ENCODE results near the gene KLHL12. TPM values are rescaled to one million over a fixed set of nuclear protein-coding genes. Genes with fewer than 3 reads are reported as not detected.
A peak's percentile ranks its signal among the peaks of the same experiment; 100 is the strongest.

KLHL12 gene
- total and polyA plus RNA-seq, 10 of the 15 experiments (the other 5 are each of a cell fraction or from before 2014, with no cell fraction given), result 16.0 to 53.8 (median 30.3) TPM

DNA sequence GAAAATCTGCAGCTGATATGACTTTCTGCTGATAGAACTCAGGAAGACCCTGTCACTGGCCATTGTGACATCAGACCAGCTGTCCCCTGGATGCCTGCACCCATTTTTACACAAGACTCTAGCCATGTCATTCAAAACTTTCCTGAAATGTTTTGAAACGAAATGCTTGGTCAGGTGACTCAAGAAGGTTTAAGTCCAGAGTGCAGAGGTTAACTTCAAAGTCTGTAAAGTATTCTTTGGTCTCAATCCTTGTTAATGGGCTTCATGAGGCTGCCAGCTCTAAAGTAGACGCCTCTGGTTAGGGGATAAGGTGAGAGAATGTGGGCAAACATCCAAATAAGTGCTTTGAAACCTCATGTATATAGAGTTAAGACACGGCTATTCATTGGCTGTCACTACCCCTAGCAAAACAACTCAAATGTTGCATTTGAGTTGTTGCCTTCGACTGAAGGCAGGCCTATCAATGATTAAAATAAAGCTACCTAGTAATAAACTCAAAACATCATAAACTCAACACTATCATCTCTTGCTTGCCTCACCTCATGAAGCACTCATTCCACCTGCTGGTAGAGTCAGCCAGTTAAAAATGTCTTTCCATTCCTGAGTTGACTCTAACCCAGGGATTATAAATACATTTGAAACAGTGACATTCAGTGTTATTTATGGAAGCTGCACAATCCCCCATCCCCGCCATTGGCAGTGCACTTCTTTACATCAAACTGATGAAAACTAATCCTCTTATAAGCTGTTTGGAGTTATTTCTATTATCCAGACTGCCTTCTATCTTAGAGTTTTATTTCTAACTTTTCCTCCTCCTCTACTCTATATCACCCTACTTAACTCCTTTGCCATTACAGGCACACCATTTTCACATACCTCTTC lies 64.1 kb downstream of the KLHL12 start:
- ChIA-PET POLR2A (no interaction called here), RAD21 (ENCODE audit: unreplicated experiment) (no interaction called here)
- FAIRE-seq, result peak; percentile 27

DNA sequence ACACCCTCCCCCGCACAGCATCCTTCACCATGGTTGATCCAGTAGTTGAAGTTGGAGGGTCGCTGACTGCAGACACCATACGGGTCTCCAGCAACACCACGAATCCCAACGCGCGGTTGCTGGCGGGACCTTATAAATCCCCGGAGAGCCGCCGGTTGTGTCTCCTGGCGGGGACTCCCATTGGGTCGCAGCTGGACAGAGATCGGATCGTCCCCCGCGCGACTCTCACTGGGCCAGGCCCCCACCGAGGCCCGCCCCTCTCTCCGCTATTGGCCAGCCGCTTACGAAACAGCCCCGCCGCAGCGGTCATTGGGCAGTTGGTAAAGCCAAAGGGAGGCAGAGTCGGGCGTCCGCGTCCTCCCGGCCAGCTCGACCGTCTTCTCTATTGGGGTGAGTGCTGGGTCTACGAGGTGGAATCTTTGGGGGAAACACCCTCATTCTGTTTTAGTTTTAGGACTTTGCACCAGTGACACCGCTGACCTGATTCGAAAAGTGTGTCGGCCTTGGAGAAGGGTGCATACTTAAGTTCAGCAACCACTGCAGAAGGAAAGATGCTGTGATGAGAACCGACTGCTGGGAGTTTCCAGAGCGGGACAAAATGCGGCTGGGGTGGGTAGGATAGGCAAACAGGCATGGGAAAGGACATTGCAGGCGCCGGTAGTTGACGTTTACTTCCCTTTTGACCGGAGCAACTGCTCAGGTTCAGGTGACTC lies 65.5 kb downstream of the KLHL12 start:
- CTCF ChIA-PET, result interaction anchor here (1.9 kb wide), 1 partner anchor 9 kb away, joined by 10 read pairs; no protein-coding TSS in a partner anchor
- peak overlapping the region; percentile 77 for H2AFZ ChIP-seq (ENCODE audit: control insufficient read depth, low read depth, low read length)
- SMC1A ChIA-PET (ENCODE audit: uncharacterized antibody, unreplicated experiment), result interaction anchor here (2.4 kb wide), 1 partner anchor 8 kb away, joined by 8 read pairs; no protein-coding TSS in a partner anchor
- BruUV-seq (replicated peaks), result no TSS peak
- H3K27me3 ChIP-seq (replicated peaks in 1 of 2; ENCODE audit: control insufficient read depth in 2 of 2, insufficient read depth in 2 of 2, low read length in 1 of 2), result peaks cover 5 to 7% of the 10 kb centered on the region in 2 experiments; a peak in 3 of 4 replicates
- H3K4me1 ChIP-seq (ENCODE audit: control insufficient read depth, insufficient read depth, low read length), result no peaks in the 10 kb centered on the region
- peak; percentile 81 for FAIRE-seq
- ATAC-seq, result peak; percentile 98
- POLR2A ChIA-PET, result no interaction called here
- H3K36me3 ChIP-seq (ENCODE audit: control insufficient read depth in 2 of 2, insufficient read depth in 2 of 2, low read length in 1 of 2), result no peaks in the 10 kb centered on the region
- H3K9ac ChIP-seq (ENCODE audit: control insufficient read depth, insufficient read depth, low read length), result no peak overlapping the region
- intact Hi-C loops (cut with micrococcal nuclease; ENCODE audit: unreplicated experiment) (no loop called here), in situ Hi-C loops (cut with MboI) (no loop called here)
- H3K4me3 ChIP-seq, result peak overlapping the region; percentile 77
- no peaks in the 10 kb centered on the region for H3K79me2 ChIP-seq (ENCODE audit: control insufficient read depth, insufficient read depth, low read length)
- RAD21 ChIA-PET (ENCODE audit: unreplicated experiment), result no interaction called here
- H3K4me2 ChIP-seq (ENCODE audit: control insufficient read depth, insufficient read depth), result peak overlapping the region; percentile 88
- 3% methylated on average over 44 of the region's 44 CpGs for WGBS (ENCODE audit: insufficient coverage, insufficient replicate concordance, low lambda C conversion rate, missing lambda C conversion rate)
- no peak for DNase-seq (ENCODE audit: low read depth, low spot score)
- H4K20me1 ChIP-seq (ENCODE audit: control insufficient read depth, insufficient read depth), result no peaks in the 10 kb centered on the region
- no peaks in the 10 kb centered on the region for H3K9me3 ChIP-seq (replicated peaks; ENCODE audit: control insufficient read depth, insufficient read depth, low read length)
- no peak overlapping the region for H3K27ac ChIP-seq (ENCODE audit: control insufficient read depth, insufficient read depth)
- peak; percentile 39 for TF ChIP-seq FOS (IDR thresholded peaks at IDR 0.05; ENCODE audit: borderline replicate concordance, extremely low read depth, insufficient read length)
- TF ChIP-seq POLR2AphosphoS2 (IDR thresholded peaks at IDR 0.05; ENCODE audit: low read depth, low read length), result no peak
- TF ChIP-seq, protein P1, sequence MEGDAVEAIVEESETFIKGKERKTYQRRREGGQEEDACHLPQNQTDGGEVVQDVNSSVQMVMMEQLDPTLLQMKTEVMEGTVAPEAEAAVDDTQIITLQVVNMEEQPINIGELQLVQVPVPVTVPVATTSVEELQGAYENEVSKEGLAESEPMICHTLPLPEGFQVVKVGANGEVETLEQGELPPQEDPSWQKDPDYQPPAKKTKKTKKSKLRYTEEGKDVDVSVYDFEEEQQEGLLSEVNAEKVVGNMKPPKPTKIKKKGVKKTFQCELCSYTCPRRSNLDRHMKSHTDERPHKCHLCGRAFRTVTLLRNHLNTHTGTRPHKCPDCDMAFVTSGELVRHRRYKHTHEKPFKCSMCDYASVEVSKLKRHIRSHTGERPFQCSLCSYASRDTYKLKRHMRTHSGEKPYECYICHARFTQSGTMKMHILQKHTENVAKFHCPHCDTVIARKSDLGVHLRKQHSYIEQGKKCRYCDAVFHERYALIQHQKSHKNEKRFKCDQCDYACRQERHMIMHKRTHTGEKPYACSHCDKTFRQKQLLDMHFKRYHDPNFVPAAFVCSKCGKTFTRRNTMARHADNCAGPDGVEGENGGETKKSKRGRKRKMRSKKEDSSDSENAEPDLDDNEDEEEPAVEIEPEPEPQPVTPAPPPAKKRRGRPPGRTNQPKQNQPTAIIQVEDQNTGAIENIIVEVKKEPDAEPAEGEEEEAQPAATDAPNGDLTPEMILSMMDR (IDR thresholded peaks at IDR 0.05 in 2 of 3, conservative IDR thresholded peaks at IDR 0.05 in 1 of 3; ENCODE audit: control insufficient read depth in 2 of 3, extremely low read depth in 1 of 3, insufficient read depth in 1 of 3, low read depth in 3 of 3, low read length in 3 of 3), result no peak
- peak; percentile 91 for TF ChIP-seq NFYB (IDR thresholded peaks at IDR 0.05; ENCODE audit: insufficient read depth, low read depth, low read length)
- TF ChIP-seq NRF1 (conservative IDR thresholded peaks at IDR 0.05; ENCODE audit: low read depth, low read length), result no peak

More for the DNA sequence above, 64.1 kb downstream of the KLHL12 start:
- SMC1A ChIA-PET (ENCODE audit: uncharacterized antibody, unreplicated experiment), result interaction anchor here (2.4 kb wide), 1 partner anchor 10 kb away, joined by 8 read pairs; no protein-coding TSS in a partner anchor
- peaks cover 5 to 7% of the 10 kb centered on the region in 2 experiments; a peak in 3 of 4 replicates for H3K27me3 ChIP-seq (replicated peaks in 1 of 2; ENCODE audit: control insufficient read depth in 2 of 2, insufficient read depth in 2 of 2, low read length in 1 of 2)
- WGBS (ENCODE audit: insufficient coverage, insufficient replicate concordance, low lambda C conversion rate, missing lambda C conversion rate), result 26% methylated on average over 5 of the region's 5 CpGs
- CTCF ChIA-PET, result interaction anchor here (0.7 to 1.9 kb wide), 4 partner anchors 10 to 61 kb away, joined by 3 to 10 read pairs (median 4); no protein-coding TSS in a partner anchor
- no peak for DNase-seq (ENCODE audit: low read depth, low spot score)
- no TSS peak for BruUV-seq (replicated peaks)
- no peak for ATAC-seq
- H3K9ac ChIP-seq (ENCODE audit: control insufficient read depth, insufficient read depth, low read length), result no peak overlapping the region
- no peaks in the 10 kb centered on the region for H3K79me2 ChIP-seq (ENCODE audit: control insufficient read depth, insufficient read depth, low read length)
- TF ChIP-seq JUND (IDR thresholded peaks at IDR 0.05; ENCODE audit: low read depth, low read length) (no peak), EZH2 (IDR thresholded peaks at IDR 0.05; ENCODE audit: borderline replicate concordance, control insufficient read depth, low read depth, low read length) (no peak), ZNF24 (IDR thresholded peaks at IDR 0.05) (no peak), ZNF274 (IDR thresholded peaks at IDR 0.05; ENCODE audit: insufficient read depth, insufficient read length) (no peak), RAD21 (IDR thresholded peaks at IDR 0.05; ENCODE audit: insufficient read depth, low read depth, low read length) (0 out of 2 replicates have a peak, but pooled peaks have one; percentile 6), RAD51 (IDR thresholded peaks at IDR 0.05) (no peak), TARDBP (IDR thresholded peaks at IDR 0.05; ENCODE audit: borderline replicate concordance) (no peak)
- H3K27ac ChIP-seq (ENCODE audit: control insufficient read depth, insufficient read depth), result no peak overlapping the region
- no peak overlapping the region for H2AFZ ChIP-seq (ENCODE audit: control insufficient read depth, low read depth, low read length)
- in situ Hi-C loops (cut with MboI) (no loop called here), intact Hi-C loops (cut with micrococcal nuclease; ENCODE audit: unreplicated experiment) (no loop called here)
- H3K4me1 ChIP-seq (ENCODE audit: control insufficient read depth, insufficient read depth, low read length), result no peaks in the 10 kb centered on the region
- no peaks in the 10 kb centered on the region for H4K20me1 ChIP-seq (ENCODE audit: control insufficient read depth, insufficient read depth)
- no peaks in the 10 kb centered on the region for H3K36me3 ChIP-seq (ENCODE audit: control insufficient read depth in 2 of 2, insufficient read depth in 2 of 2, low read length in 1 of 2)
- no peak overlapping the region for H3K4me3 ChIP-seq
- H3K4me2 ChIP-seq (ENCODE audit: control insufficient read depth, insufficient read depth), result no peak overlapping the region
- H3K9me3 ChIP-seq (replicated peaks; ENCODE audit: control insufficient read depth, insufficient read depth, low read length), result no peaks in the 10 kb centered on the region
